ENCODE data around the gene ZNF579. TPM values are rescaled to one million over a fixed set of nuclear protein-coding genes. Genes with fewer than 3 reads are reported as not detected.

ZNF579 gene, protein sequence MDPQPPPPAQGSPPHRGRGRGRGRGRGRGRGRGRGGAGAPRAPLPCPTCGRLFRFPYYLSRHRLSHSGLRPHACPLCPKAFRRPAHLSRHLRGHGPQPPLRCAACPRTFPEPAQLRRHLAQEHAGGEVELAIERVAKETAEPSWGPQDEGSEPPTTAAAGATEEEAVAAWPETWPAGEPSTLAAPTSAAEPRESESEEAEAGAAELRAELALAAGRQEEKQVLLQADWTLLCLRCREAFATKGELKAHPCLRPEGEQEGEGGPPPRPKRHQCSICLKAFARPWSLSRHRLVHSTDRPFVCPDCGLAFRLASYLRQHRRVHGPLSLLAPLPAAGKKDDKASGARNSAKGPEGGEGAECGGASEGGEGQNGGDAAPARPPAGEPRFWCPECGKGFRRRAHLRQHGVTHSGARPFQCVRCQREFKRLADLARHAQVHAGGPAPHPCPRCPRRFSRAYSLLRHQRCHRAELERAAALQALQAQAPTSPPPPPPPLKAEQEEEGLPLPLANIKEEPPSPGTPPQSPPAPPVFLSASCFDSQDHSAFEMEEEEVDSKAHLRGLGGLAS
- total RNA-seq, result 1.8 and 2.2 TPM in 2 replicates

GRCh38 chr19:55580628-55581144 lies at the start of gene ZNF579:
Gene ZNF579, minus strand, starts transcription at chr19:55580848. Its CDS starts 1,209 bp downstream, at chr19:55579639.
- FAIRE-seq (no peak), DNase-seq (ENCODE audit: low read depth) (peak; percentile 59)
- TF ChIP-seq, protein P1, sequence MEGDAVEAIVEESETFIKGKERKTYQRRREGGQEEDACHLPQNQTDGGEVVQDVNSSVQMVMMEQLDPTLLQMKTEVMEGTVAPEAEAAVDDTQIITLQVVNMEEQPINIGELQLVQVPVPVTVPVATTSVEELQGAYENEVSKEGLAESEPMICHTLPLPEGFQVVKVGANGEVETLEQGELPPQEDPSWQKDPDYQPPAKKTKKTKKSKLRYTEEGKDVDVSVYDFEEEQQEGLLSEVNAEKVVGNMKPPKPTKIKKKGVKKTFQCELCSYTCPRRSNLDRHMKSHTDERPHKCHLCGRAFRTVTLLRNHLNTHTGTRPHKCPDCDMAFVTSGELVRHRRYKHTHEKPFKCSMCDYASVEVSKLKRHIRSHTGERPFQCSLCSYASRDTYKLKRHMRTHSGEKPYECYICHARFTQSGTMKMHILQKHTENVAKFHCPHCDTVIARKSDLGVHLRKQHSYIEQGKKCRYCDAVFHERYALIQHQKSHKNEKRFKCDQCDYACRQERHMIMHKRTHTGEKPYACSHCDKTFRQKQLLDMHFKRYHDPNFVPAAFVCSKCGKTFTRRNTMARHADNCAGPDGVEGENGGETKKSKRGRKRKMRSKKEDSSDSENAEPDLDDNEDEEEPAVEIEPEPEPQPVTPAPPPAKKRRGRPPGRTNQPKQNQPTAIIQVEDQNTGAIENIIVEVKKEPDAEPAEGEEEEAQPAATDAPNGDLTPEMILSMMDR (IDR thresholded peaks at IDR 0.05; ENCODE audit: insufficient read depth, low read length, severe bottlenecking), result no peak
- Histone ChIP-seq H3K36me3 (ENCODE audit: control insufficient read depth, insufficient read depth, low read length) (no peaks in the 10 kb centered on the region), H3K4me3 (ENCODE audit: low read depth, low read length) (peak within 1 kb of the TSS; percentile 95), H3K27me3 (ENCODE audit: control insufficient read depth, insufficient read depth, low read length) (no peaks in the 10 kb centered on the region)

DNA sequence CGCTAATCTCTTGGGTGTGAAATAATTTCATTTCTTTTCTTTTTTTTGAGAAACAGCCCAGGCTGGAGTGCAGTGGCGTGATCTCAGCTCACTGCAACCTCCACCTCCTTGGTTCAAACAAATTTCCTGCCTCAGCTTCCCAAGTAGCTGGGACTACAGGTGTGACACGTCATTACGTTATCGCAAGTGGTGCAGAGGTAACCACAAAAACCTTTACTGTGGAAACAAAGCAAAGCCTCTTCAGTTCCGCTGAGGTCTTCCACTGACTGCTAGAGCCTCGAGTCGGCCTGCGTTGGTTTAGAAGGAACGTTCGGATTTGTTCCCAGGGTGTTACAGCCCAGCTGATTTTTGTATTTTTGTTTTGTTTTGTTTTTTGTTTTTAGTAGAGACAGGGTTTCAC lies 45.7 kb upstream of the ZNF579 start:
- TF ChIP-seq, protein P1 (IDR thresholded peaks at IDR 0.05; ENCODE audit: insufficient read depth, low read length, severe bottlenecking), result no peak
- H3K36me3 ChIP-seq (ENCODE audit: control insufficient read depth, insufficient read depth, low read length), result peaks cover under 1% of the 10 kb centered on the region
- no peak overlapping the region for H3K4me3 ChIP-seq (ENCODE audit: low read depth, low read length)
- DNase-seq (ENCODE audit: low read depth) (no peak), FAIRE-seq (peak; percentile 50)
- no peaks in the 10 kb centered on the region for H3K27me3 ChIP-seq (ENCODE audit: control insufficient read depth, insufficient read depth, low read length)

GRCh38 chr19:55625004-55625326 lies 44.3 kb upstream of the ZNF579 start:
- no peak for DNase-seq (ENCODE audit: low read depth)
- Histone ChIP-seq H3K4me3 (ENCODE audit: low read depth, low read length) (no peak overlapping the region), H3K36me3 (ENCODE audit: control insufficient read depth, insufficient read depth, low read length) (peaks cover 1% of the 10 kb centered on the region), H3K27me3 (ENCODE audit: control insufficient read depth, insufficient read depth, low read length) (no peaks in the 10 kb centered on the region)
- TF ChIP-seq, protein P1 (IDR thresholded peaks at IDR 0.05; ENCODE audit: insufficient read depth, low read length, severe bottlenecking), result no peak
- FAIRE-seq, result no peak

GRCh38 chr19:55624109-55625003 lies 43.7 kb upstream of the ZNF579 start, which contains the start of gene ZNF784:
Gene ZNF784, minus strand, starts transcription at chr19:55624566. Its CDS starts 5 bp downstream, at chr19:55624561.
- TF ChIP-seq, protein P1 (IDR thresholded peaks at IDR 0.05; ENCODE audit: insufficient read depth, low read length, severe bottlenecking), result no peak
- H3K36me3 ChIP-seq (ENCODE audit: control insufficient read depth, insufficient read depth, low read length), result peaks cover 1% of the 10 kb centered on the region
- FAIRE-seq (no peak), DNase-seq (ENCODE audit: low read depth) (peak; percentile 70)
- no peaks in the 10 kb centered on the region for H3K27me3 ChIP-seq (ENCODE audit: control insufficient read depth, insufficient read depth, low read length)
- H3K4me3 ChIP-seq (ENCODE audit: low read depth, low read length), result peak within 1 kb of the TSS; percentile 78

GRCh38 chr19:55623561-55623960 lies 42.9 kb upstream of the ZNF579 start:
- Histone ChIP-seq H3K4me3 (ENCODE audit: low read depth, low read length) (no peak overlapping the region), H3K36me3 (ENCODE audit: control insufficient read depth, insufficient read depth, low read length) (peaks cover 1% of the 10 kb centered on the region), H3K27me3 (ENCODE audit: control insufficient read depth, insufficient read depth, low read length) (no peaks in the 10 kb centered on the region)
- FAIRE-seq (no peak), DNase-seq (ENCODE audit: low read depth) (no peak)
- TF ChIP-seq, protein P1 (IDR thresholded peaks at IDR 0.05; ENCODE audit: insufficient read depth, low read length, severe bottlenecking), result no peak

Data from bronchial epithelial cell (primary cell).